Ammon's horn (tissue), 1 donor: ENCODE measurements around the gene SYNM.

ENCODE experiments used
- DNase-seq: peaks from one replicate; pipeline ENCODE4 v3.0.0-alpha.2; 2016; ENCODE audit warnings: low spot score

The SYNM gene

GRCh38 chr15:99122831-99123712 is 18.2 kb downstream of the SYNM start:
- DNase-seq: no peak

DNA sequence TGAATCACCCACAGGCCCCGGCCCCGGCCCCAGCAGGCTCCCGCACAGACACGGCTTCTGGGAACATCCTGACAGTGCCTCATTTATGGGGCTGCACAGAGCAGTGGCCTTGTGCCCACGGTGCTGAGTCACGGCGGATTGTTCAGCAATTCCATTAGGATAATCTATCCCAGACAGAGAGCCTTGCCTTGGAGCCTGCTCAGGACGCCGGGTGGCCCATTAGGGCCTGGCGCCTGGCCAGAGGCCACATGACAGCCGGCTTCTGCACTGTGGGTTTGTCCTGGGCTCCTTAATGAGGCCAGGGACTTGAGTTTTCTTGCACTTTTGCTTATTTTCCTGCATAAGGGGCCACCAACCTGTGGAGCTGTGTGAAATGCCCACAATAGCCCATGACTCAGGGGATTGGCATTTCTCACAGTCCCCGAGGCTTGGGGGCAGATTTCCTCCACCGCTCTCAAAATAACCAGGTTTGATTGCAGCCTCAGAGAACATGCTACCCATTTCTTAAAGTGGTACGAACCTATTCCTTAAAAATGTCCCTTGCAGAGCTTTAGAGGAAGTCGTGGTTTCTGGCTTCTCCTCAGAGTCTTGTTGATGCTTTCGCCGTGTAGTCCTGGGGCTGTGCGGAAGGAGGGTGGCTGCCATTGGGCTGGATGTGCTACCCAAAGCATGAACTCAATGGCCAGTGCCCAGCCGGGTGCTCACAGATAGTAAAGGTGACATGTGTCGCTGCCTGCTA is 19.0 kb downstream of the SYNM start:
- peak; percentile 90 for DNase-seq

DNA sequence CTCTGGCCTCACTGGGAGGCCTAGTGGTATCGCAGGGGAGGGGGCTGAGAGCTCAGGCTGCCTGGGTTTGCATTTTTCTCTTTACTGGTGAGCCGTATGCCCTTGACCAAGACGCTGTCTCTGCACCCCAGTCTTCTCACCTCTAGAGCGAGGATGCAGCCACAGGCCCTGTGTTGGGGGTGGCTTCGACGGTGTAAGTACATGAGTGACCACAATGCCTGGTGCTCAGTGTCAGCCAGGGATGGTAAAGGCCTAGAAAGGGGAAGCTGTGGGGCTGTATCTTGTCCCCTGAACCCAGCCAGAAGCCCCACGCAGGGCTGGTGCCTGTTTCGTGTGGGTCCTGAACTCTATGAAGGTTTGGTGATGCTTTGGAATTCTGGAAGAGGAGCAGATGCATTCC is 19.8 kb downstream of the SYNM start:
- no peak for DNase-seq

DNA sequence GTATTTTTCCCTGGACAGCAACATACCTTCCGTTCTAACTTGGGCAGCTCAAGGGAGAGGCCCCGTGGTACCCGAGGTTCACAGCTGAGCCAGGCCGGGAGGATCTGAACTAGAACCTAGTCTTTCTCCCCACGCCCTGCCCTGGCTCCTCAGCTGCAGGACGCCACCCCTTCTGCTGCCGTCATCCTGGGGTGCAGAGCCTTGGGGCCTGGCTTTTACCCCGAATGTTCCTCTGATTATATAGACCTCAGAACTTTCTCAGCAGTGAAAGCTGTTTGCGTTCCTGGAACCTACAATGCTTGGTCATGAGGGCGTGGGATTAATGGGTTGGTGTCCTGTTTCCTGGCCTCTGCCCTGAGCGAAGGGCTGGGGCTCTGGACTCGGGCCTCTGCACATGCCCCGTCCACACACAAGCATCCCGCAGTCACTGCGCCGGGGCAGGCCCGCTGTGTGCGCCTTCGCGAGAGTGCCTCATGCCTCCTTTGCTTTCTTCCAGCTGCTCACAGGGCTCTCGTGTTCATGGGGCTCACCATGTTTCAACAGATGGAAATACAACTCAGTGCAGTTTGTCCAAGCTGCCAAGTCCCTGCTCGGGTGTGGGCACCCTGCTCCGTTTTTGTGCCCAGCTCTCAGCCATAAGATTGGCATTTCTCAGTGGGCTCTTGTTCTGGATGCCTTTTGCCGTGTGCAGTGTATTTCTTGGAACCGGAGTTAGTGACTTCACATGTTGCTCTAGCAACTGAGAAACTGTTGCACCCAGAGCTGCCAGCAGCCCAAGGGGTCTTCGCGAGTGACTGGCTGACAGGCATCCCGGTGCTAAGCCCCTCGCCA is 20.4 kb downstream of the SYNM start:
- DNase-seq: no peak

GRCh38 chr15:99126131-99126588 is 21.3 kb downstream of the SYNM start:
- no peak for DNase-seq

DNA sequence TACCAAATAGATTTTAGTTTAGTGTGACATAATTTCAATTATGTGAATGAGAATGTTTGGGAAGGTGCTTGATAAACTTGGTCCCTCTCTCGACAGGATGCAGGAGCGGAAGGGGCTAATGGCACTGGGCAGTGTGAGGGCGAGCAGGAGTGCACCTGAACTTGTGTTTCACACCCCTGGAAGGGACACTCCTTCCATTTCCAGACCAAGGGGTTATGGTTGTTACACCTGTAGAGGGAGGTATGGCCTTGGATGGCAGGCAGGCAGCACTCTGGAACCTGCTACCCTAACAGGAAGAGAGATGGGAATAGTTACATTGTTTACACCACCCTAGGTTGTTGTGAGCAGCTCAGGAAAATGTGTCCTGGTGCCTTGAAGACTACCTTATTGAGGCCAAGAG is 22.1 kb downstream of the SYNM start:
- no peak for DNase-seq

GRCh38 chr15:99127773-99128172 is 22.9 kb downstream of the SYNM start:
- no peak for DNase-seq

GRCh38 chr15:99128411-99128810 is 23.5 kb downstream of the SYNM start:
- DNase-seq: no peak

- DNase-seq: no peak
Observed at GRCh38 chr15:99129644-99130043, 24.8 kb downstream of the SYNM start.

GRCh38 chr15:99130314-99130713 is 25.4 kb downstream of the SYNM start:
- DNase-seq: no peak

GRCh38 chr15:99130765-99131440 is 26.0 kb downstream of the SYNM start:
- no peak for DNase-seq

DNA sequence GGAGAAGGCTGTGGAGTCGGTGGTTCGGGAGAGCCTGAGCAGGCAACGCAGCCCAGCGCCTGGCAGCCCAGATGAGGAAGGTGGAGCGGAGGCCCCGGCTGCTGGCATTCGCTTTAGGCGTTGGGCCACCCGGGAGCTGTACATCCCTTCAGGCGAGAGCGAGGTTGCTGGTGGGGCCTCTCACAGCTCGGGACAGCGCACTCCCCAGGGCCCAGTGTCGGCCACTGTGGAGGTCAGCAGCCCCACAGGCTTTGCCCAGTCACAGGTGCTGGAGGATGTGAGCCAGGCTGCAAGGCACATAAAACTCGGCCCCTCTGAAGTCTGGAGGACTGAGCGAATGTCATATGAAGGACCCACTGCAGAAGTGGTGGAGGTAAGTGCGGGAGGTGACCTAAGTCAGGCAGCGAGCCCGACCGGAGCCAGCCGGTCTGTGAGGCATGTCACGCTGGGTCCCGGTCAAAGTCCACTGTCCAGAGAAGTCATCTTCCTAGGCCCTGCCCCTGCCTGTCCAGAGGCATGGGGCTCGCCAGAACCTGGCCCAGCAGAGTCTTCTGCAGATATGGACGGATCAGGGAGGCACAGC is 26.7 kb downstream of the SYNM start:
- no peak for DNase-seq

DNA sequence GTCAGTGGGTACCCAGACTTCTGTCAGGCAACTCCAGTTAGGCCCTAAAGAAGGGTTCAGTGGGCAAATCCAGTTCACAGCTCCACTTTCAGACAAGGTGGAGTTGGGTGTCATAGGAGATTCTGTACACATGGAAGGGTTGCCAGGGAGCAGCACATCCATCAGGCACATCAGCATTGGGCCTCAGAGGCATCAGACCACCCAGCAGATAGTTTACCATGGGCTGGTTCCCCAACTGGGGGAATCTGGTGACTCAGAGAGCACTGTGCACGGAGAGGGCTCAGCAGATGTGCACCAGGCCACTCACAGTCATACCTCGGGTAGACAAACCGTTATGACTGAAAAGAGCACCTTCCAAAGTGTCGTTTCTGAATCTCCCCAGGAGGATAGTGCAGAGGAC is 27.2 kb downstream of the SYNM start:
- no peak for DNase-seq

DNA sequence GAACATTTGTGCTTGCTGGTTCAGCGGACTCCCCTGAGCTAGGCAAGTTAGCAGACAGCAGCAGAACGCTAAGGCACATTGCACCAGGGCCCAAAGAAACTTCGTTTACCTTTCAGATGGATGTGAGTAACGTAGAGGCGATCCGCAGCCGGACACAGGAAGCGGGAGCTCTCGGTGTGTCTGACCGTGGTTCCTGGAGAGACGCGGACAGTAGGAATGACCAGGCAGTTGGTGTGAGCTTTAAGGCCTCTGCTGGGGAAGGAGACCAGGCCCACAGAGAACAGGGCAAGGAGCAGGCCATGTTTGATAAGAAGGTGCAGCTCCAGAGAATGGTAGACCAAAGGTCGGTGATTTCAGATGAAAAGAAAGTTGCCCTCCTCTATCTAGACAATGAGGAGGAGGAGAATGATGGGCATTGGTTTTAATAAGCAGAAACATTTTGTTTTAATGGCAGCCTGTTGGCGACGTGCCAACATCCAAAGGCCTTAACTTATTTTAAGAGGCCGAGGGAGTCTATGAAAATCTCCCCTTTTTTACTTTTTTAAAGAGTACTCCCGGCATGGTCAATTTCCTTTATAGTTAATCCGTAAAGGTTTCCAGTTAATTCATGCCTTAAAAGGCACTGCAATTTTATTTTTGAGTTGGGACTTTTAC is 27.9 kb downstream of the SYNM start:
- no peak for DNase-seq

DNA sequence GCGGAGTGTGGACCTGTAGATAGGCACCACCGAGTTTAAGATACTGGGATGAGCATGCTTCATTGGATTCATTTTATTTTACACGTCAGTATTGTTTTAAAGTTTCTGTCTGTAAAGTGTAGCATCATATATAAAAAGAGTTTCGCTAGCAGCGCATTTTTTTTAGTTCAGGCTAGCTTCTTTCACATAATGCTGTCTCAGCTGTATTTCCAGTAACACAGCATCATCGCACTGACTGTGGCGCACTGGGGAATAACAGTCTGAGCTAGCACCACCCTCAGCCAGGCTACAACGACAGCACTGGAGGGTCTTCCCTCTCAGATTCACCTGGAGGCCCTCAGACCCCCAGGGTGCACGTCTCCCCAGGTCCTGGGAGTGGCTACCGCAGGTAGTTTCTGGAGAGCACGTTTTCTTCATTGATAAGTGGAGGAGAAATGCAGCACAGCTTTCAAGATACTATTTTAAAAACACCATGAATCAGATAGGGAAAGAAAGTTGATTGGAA is 29.5 kb downstream of the SYNM start:
- no peak for DNase-seq

GRCh38 chr15:99135194-99135593 is 30.3 kb downstream of the SYNM start:
- no peak for DNase-seq

GRCh38 chr15:99137111-99137546 is 32.2 kb downstream of the SYNM start:
- DNase-seq: no peak

- no peak for DNase-seq
Observed at GRCh38 chr15:99137877-99138276, 33.0 kb downstream of the SYNM start.

DNA sequence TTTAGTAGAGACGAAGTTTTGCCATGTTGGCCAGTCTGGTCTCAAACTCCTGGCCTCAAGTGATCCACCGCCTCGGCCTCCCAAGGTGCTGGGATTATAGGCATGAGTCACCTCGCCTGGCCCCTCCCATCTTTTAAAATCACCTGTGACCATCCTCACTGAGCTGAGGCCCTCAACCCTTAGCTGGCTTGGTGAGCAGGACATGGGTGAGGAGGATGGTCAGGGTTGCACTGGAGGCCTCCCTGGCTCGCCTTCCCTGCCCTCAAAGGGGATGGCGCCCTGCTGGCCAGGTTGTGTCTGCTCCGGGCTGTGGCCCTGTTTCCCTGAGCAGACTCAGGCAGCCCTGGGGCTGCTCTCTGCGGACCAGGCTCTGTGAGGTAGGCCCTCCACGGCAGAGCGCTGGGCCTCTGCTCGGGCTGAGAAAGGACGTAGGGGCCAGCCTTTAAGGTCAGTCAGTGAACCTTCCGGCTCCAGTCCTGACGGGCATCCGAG is 33.7 kb downstream of the SYNM start:
- DNase-seq: no peak

- no peak for DNase-seq
Observed at GRCh38 chr15:99139276-99139675, 34.4 kb downstream of the SYNM start.
